Naive thymus-derived CD4-positive, alpha-beta T cell (primary cell): Measurements from ENCODE around the gene ATG13. TPM values are rescaled to one million over a fixed set of nuclear protein-coding genes. Genes with fewer than 3 reads are reported as not detected.

ENCODE experiments used
- ATAC-seq: fragments of 150-1000 bp; cut with Tn5 transposase; 2 replicates; pipeline ENCODE4 v1.10.0; 2021; ENCODE audit warnings: mild to moderate bottlenecking, moderate library complexity
- CTCF ChIA-PET: fragments of 350-600 bp; sonication (Branson Sonifier 250); formaldehyde crosslinking; loops from one replicate; lab custom pipeline; 2021; ENCODE audit warnings: antibody characterized with exemption; lab: Charles Lee
- POLR2A ChIA-PET: fragments of 350-600 bp; sonication (Branson Sonifier 250); formaldehyde crosslinking; loops from one replicate; lab custom pipeline; 2021; ENCODE audit warnings: antibody characterized with exemption, inconsistent platforms; lab: Charles Lee
- DNase-seq, 9 donors: peaks; one replicate each; pipeline versions ENCODE4 v3.0.0 to v3.0.0-alpha.2; 2020 to 2022; ENCODE audit warnings: mixed read lengths in 1 of 9
- H3K27ac ChIP-seq: one replicate; pipeline ENCODE4 v1.7.0; 2013; ENCODE audit warnings: mild to moderate bottlenecking, low read depth, low read length, moderate library complexity
- H3K27me3 ChIP-seq, 2 donors: one replicate each; pipeline ENCODE4 v1.7.0; 2013; ENCODE audit warnings: low read length in 2 of 2, mild to moderate bottlenecking in 2 of 2, moderate library complexity in 2 of 2; ENCODE audit not compliant: control insufficient read depth in 2 of 2, insufficient read depth in 2 of 2
- H3K36me3 ChIP-seq, 3 experiments: 1 replicate in 2 of 3; 2 replicates in 1 of 3; pipeline ENCODE4 v1.7.0; 2013; ENCODE audit warnings: low read length in 3 of 3, mild to moderate bottlenecking in 3 of 3, moderate library complexity in 1 of 3; ENCODE audit not compliant: insufficient read depth in 3 of 3, control insufficient read depth in 2 of 3
- H3K4me1 ChIP-seq, 2 donors: one replicate each; pipeline ENCODE4 v1.7.0; 2013; ENCODE audit warnings: low read length in 2 of 2, mild to moderate bottlenecking in 2 of 2, moderate library complexity in 1 of 2; ENCODE audit not compliant: control insufficient read depth in 2 of 2, insufficient read depth in 2 of 2
- H3K4me3 ChIP-seq: 2 replicates; pipeline ENCODE4 v1.7.0; 2013; ENCODE audit warnings: mild to moderate bottlenecking, low read length
- H3K9me3 ChIP-seq, 3 experiments: 1 replicate in 2 of 3; 2 replicates in 1 of 3; pipeline ENCODE4 v1.7.0; 2013; ENCODE audit warnings: low read length in 3 of 3; ENCODE audit not compliant: control insufficient read depth in 2 of 3
- H3K27ac Mint-ChIP-seq, 9 donors: one replicate each; pipeline ENCODE4 v1.8.0; 2020 to 2022; ENCODE audit warnings: mixed read lengths in 9 of 9, mild to moderate bottlenecking in 8 of 9, moderate library complexity in 5 of 9, inconsistent platforms in 2 of 9
- H3K27me3 Mint-ChIP-seq, 5 donors: one replicate each; pipeline ENCODE4 v1.8.0; 2021 to 2022; ENCODE audit warnings: mixed read lengths in 5 of 5, mild to moderate bottlenecking in 1 of 5
- H3K36me3 Mint-ChIP-seq, 5 donors: one replicate each; pipeline ENCODE4 v1.8.0; 2020 to 2022; ENCODE audit warnings: mixed read lengths in 5 of 5, mild to moderate bottlenecking in 3 of 5, inconsistent platforms in 1 of 5
- H3K4me1 Mint-ChIP-seq, 7 donors: one replicate each; pipeline ENCODE4 v1.8.0; 2020 to 2022; ENCODE audit warnings: mixed read lengths in 7 of 7, mild to moderate bottlenecking in 3 of 7, inconsistent platforms in 1 of 7
- H3K4me3 Mint-ChIP-seq, 10 donors: one replicate each; pipeline ENCODE4 v1.8.0; 2020 to 2022; ENCODE audit warnings: mild to moderate bottlenecking in 10 of 10, mixed read lengths in 10 of 10, moderate library complexity in 6 of 10, inconsistent platforms in 2 of 10
- H3K9me3 Mint-ChIP-seq, 11 donors: one replicate each; pipeline ENCODE4 v1.8.0; 2020 to 2022; ENCODE audit warnings: mixed read lengths in 11 of 11, mild to moderate bottlenecking in 4 of 11, inconsistent platforms in 1 of 11, moderate library complexity in 1 of 11
- intact Hi-C, 2 donors: fragments of 100-400 bp; cut with micrococcal nuclease; formaldehyde crosslinking; loops; one replicate each; pipeline ENCODE4 v1.15.1; 2023
- polyA plus RNA-seq, 2 donors: library from polyadenylated mRNA; unstranded; fragments of 300-500 nt; fragmentation: Illumina TruSeq; gene quantifications; one replicate each; pipeline ENCODE4 v1.2.3, GENCODE V29; 2021
- total RNA-seq, 6 experiments: library from RNA in 5 of 6; stranded (reverse) in 5 of 6; gene quantifications; 1 replicate in 5 of 6; 2 replicates in 1 of 6; pipeline ENCODE4 v1.2.3 and lab custom pipeline; 2021 to 2026

Gene ATG13
- total and polyA plus RNA-seq, 7 experiments from 2014 or later = 70.0 to 114 (median 89.7) TPM

GRCh38 chr11:46630237-46630636 lies 12.9 kb downstream of the ATG13 start:
- ATAC-seq (no peak), DNase-seq (no peak)
- CTCF ChIA-PET = no interaction called here
- H3K36me3 Mint-ChIP-seq = peaks cover 3 to 30% (median 9%) of the 10 kb centered on the region in 5 donors
- H3K4me3 Mint-ChIP-seq = no peak overlapping the region
- no peaks in the 10 kb centered on the region for H3K27me3 ChIP-seq
- peaks cover 7 to 29% (median 18%) of the 10 kb centered on the region in 7 donors for H3K4me1 Mint-ChIP-seq
- H3K36me3 ChIP-seq = peaks cover 3 to 46% (median 7%) of the 10 kb centered on the region in 3 experiments
- no peaks in the 10 kb centered on the region for H3K4me1 ChIP-seq
- H3K27ac ChIP-seq = no peak overlapping the region
- no peak overlapping the region for H3K4me3 ChIP-seq
- H3K27me3 Mint-ChIP-seq = no peaks in the 10 kb centered on the region
- POLR2A ChIA-PET = no interaction called here
- no peaks in the 10 kb centered on the region for H3K9me3 ChIP-seq
- H3K9me3 Mint-ChIP-seq = no peaks in the 10 kb centered on the region
- intact Hi-C loops = no loop called here
- no peak overlapping the region for H3K27ac Mint-ChIP-seq

- no peaks in the 10 kb centered on the region for H3K4me1 ChIP-seq
- H3K36me3 ChIP-seq = peaks cover 0 to 45% (median 0%) of the 10 kb centered on the region in 3 experiments
- H3K4me3 ChIP-seq = no peak overlapping the region
- H3K4me1 Mint-ChIP-seq = peaks cover 6 to 26% (median 17%) of the 10 kb centered on the region in 7 donors
- peaks cover 3 to 27% (median 8%) of the 10 kb centered on the region in 5 donors for H3K36me3 Mint-ChIP-seq
- H3K4me3 Mint-ChIP-seq = no peak overlapping the region
- ChIA-PET POLR2A (no interaction called here), CTCF (no interaction called here)
- no peaks in the 10 kb centered on the region for H3K9me3 Mint-ChIP-seq
- no peak overlapping the region for H3K27ac Mint-ChIP-seq
- H3K27ac ChIP-seq = no peak overlapping the region
- no peaks in the 10 kb centered on the region for H3K9me3 ChIP-seq
- H3K27me3 Mint-ChIP-seq = no peaks in the 10 kb centered on the region
- ATAC-seq (no peak), DNase-seq (no peak)
- H3K27me3 ChIP-seq = no peaks in the 10 kb centered on the region
- intact Hi-C loops = no loop called here
Measured at GRCh38 chr11:46631676-46632075, 14.3 kb downstream of the ATG13 start.

GRCh38 chr11:46632502-46632901 lies 15.1 kb downstream of the ATG13 start:
- peak overlapping the region in 1 of 9 donors; percentile 81 for H3K27ac Mint-ChIP-seq
- Histone ChIP-seq H3K36me3 (peaks cover 0 to 45% (median 0%) of the 10 kb centered on the region in 3 experiments), H3K9me3 (no peaks in the 10 kb centered on the region), H3K27ac (no peak overlapping the region), H3K27me3 (no peaks in the 10 kb centered on the region), H3K4me1 (no peaks in the 10 kb centered on the region), H3K4me3 (no peak overlapping the region)
- no peak for ATAC-seq
- POLR2A ChIA-PET = no interaction called here
- H3K36me3 Mint-ChIP-seq = peaks cover 3 to 32% (median 7%) of the 10 kb centered on the region in 5 donors
- no peaks in the 10 kb centered on the region for H3K9me3 Mint-ChIP-seq
- DNase-seq = no peak
- CTCF ChIA-PET = no interaction called here
- peaks cover 6 to 24% (median 14%) of the 10 kb centered on the region in 7 donors for H3K4me1 Mint-ChIP-seq
- H3K27me3 Mint-ChIP-seq = no peaks in the 10 kb centered on the region
- intact Hi-C loops = no loop called here
- no peak overlapping the region for H3K4me3 Mint-ChIP-seq

- Mint-ChIP-seq H3K36me3 (peaks cover 7 to 38% (median 10%) of the 10 kb centered on the region in 5 donors), H3K4me3 (no peak overlapping the region)
Measured at GRCh38 chr11:46633291-46634217, 16.2 kb downstream of the ATG13 start.

GRCh38 chr11:46635557-46636139 lies 18.3 kb downstream of the ATG13 start:
- DNase-seq = no peak
- Mint-ChIP-seq H3K27ac (no peak overlapping the region), H3K9me3 (peaks cover 0 to 5% (median 2%) of the 10 kb centered on the region in 11 donors), H3K4me1 (peaks cover 18 to 30% (median 24%) of the 10 kb centered on the region in 7 donors), H3K36me3 (peaks cover 12 to 46% (median 25%) of the 10 kb centered on the region in 5 donors), H3K4me3 (no peak overlapping the region), H3K27me3 (no peaks in the 10 kb centered on the region)
- no peaks in the 10 kb centered on the region for H3K9me3 ChIP-seq
- H3K27me3 ChIP-seq = no peaks in the 10 kb centered on the region
- no peak overlapping the region for H3K4me3 ChIP-seq
- CTCF ChIA-PET = no interaction called here
- no peak for ATAC-seq
- H3K27ac ChIP-seq = no peak overlapping the region
- intact Hi-C loops = no loop called here
- POLR2A ChIA-PET = no interaction called here
- peaks cover 0 to 48% (median 3%) of the 10 kb centered on the region in 3 experiments for H3K36me3 ChIP-seq
- H3K4me1 ChIP-seq = peaks cover 0 to 2% of the 10 kb centered on the region in 2 donors

More at GRCh38 chr11:46633291-46634217, 16.2 kb downstream of the ATG13 start:
- H3K4me1 Mint-ChIP-seq = peaks cover 9 to 27% (median 17%) of the 10 kb centered on the region in 7 donors
- no peak overlapping the region for H3K27ac Mint-ChIP-seq
- Histone ChIP-seq H3K9me3 (no peaks in the 10 kb centered on the region), H3K4me3 (no peak overlapping the region), H3K4me1 (no peaks in the 10 kb centered on the region), H3K36me3 (peaks cover 0 to 49% (median 0%) of the 10 kb centered on the region in 3 experiments), H3K27me3 (no peaks in the 10 kb centered on the region), H3K27ac (no peak overlapping the region)
- ATAC-seq (no peak), DNase-seq (no peak)
- ChIA-PET POLR2A (interaction anchor here (0.7 kb wide), 1 partner anchor 89 kb away, joined by 4 read pairs; no protein-coding TSS in a partner anchor), CTCF (interaction anchor here (0.8 kb wide), 1 partner anchor 15 kb away, joined by 4 read pairs; no protein-coding TSS in a partner anchor)
- peaks cover 0 to 2% (median 0%) of the 10 kb centered on the region in 11 donors for H3K9me3 Mint-ChIP-seq
- H3K27me3 Mint-ChIP-seq = no peaks in the 10 kb centered on the region
- intact Hi-C loops = loop anchor here in 1 of 2 donors (1.0 kb wide), 1 partner anchor 46 kb away; no protein-coding TSS in a partner anchor

- Histone ChIP-seq H3K4me3 (no peak overlapping the region), H3K27me3 (no peaks in the 10 kb centered on the region), H3K4me1 (peaks cover 0 to 2% of the 10 kb centered on the region in 2 donors), H3K36me3 (peaks cover 0 to 33% (median 3%) of the 10 kb centered on the region in 3 experiments), H3K9me3 (no peaks in the 10 kb centered on the region), H3K27ac (no peak overlapping the region)
- DNase-seq (no peak), ATAC-seq (no peak)
- intact Hi-C loops = no loop called here
- H3K4me3 Mint-ChIP-seq = no peak overlapping the region
- H3K4me1 Mint-ChIP-seq = peaks cover 13 to 35% (median 27%) of the 10 kb centered on the region in 7 donors
- H3K27me3 Mint-ChIP-seq = no peaks in the 10 kb centered on the region
- no peak overlapping the region for H3K27ac Mint-ChIP-seq
- peaks cover 0 to 6% (median 2%) of the 10 kb centered on the region in 11 donors for H3K9me3 Mint-ChIP-seq
- ChIA-PET POLR2A (no interaction called here), CTCF (no interaction called here)
- peaks cover 10 to 44% (median 26%) of the 10 kb centered on the region in 5 donors for H3K36me3 Mint-ChIP-seq
Measured at GRCh38 chr11:46637546-46637945, 20.2 kb downstream of the ATG13 start.
